Measurements from ENCODE around the gene MFRP. TPM values are rescaled to one million over a fixed set of nuclear protein-coding genes. Genes with fewer than 3 reads are reported as not detected.

Gene MFRP
- total and polyA plus RNA-seq, 10 of the 15 experiments (the other 5 are each of a cell fraction or from before 2014, with no cell fraction given), result not detected

GRCh38 chr11:119320776-119321524 lies 25.6 kb downstream of the MFRP start (continued):
- TF ChIP-seq IKZF2 (IDR thresholded peaks at IDR 0.05) (no peak), USF1 (IDR thresholded peaks at IDR 0.05; ENCODE audit: borderline replicate concordance, extremely low read length, insufficient read depth, low read depth, low read length) (no peak), BMI1 (IDR thresholded peaks at IDR 0.05; ENCODE audit: borderline replicate concordance) (no peak), LARP7 (IDR thresholded peaks at IDR 0.05) (no peak), MLLT1 (IDR thresholded peaks at IDR 0.05) (peak; percentile 11; the same call in 1 of the 2 replicates), EZH2 (IDR thresholded peaks at IDR 0.05; ENCODE audit: borderline replicate concordance, control insufficient read depth, low read depth, low read length) (no peak), MEF2A (IDR thresholded peaks at IDR 0.05; ENCODE audit: insufficient read depth, low read depth, low read length) (no peak), SREBF2 (IDR thresholded peaks at IDR 0.05; ENCODE audit: low read length) (no peak), REST (IDR thresholded peaks at IDR 0.05; ENCODE audit: low read depth, low read length) (no peak), ATF7 (IDR thresholded peaks at IDR 0.05; ENCODE audit: low read depth) (no peak), PAX5 (IDR thresholded peaks at IDR 0.05; ENCODE audit: borderline replicate concordance, low read depth, low read length) (no peak), ZNF274 (IDR thresholded peaks at IDR 0.05; ENCODE audit: insufficient read depth, insufficient read length) (no peak), POLR2AphosphoS5 (IDR thresholded peaks at IDR 0.05; ENCODE audit: low read length) (peak; percentile 72), RCOR1 (conservative IDR thresholded peaks at IDR 0.05; ENCODE audit: low read depth, low read length) (no peak), BCL3 (IDR thresholded peaks at IDR 0.05; ENCODE audit: borderline replicate concordance, insufficient read depth, low read depth, low read length, poor library complexity, severe bottlenecking) (no peak), TCF7 (IDR thresholded peaks at IDR 0.05; ENCODE audit: borderline replicate concordance) (no peak), HDAC6 (IDR thresholded peaks at IDR 0.05; ENCODE audit: unreplicated experiment) (peak; percentile 76), CHD1 (IDR thresholded peaks at IDR 0.05; ENCODE audit: low read depth, low read length) (no peak), RBBP5 (conservative IDR thresholded peaks at IDR 0.05) (no peak), RAD51 (IDR thresholded peaks at IDR 0.05) (no peak), NFXL1 (IDR thresholded peaks at IDR 0.05; ENCODE audit: borderline replicate concordance) (no peak), CHD2 (IDR thresholded peaks at IDR 0.05; ENCODE audit: borderline replicate concordance, low read depth, low read length) (no peak), RB1 (IDR thresholded peaks at IDR 0.05; ENCODE audit: borderline replicate concordance) (peak; percentile 33; the same call in 1 of the 2 replicates), ZNF384 (IDR thresholded peaks at IDR 0.05; ENCODE audit: borderline replicate concordance, low read depth, low read length) (no peak), ZNF622 (IDR thresholded peaks at IDR 0.05) (no peak)
